Heart left ventricle (tissue), 13 donors: ENCODE data around the gene BET1L.

Source experiments
- POLR2A ChIP-seq, 2 donors: fragments of 450-650 bp; IDR thresholded peaks; one replicate each; pipeline ENCODE4 v1.6.1; 2017; ENCODE audit warnings: antibody characterized with exemption in 2 of 2, mild to moderate bottlenecking in 2 of 2, moderate library complexity in 2 of 2
- TF ChIP-seq, protein P1 (sequence below), 12 donors: fragments of 200-600 bp; sonication (generic) in 4 of 12; IDR thresholded peaks; one replicate each; pipeline versions ENCODE4 v1.5.0 to v1.8.0; 2018 to 2022; ENCODE audit warnings: antibody characterized with exemption in 12 of 12, mild to moderate bottlenecking in 5 of 12
- donor health status: ischemic (EF 13 %, LVEDD 7.1; RV severe dilation, severe dysfunction).
- donor health status: DM: no; HTN: yes; CAD: no.
- donor health status: DM: no; HTN: no; CAD: no.
- donor health status: ischemic (EF 25% LVEDD 6.9; RV normal size, moderate dysfunction).
- donor health status: ischemic (EF 25% LVEDD 5.7; RV mildly dilated, moderate dysfunction).
- donor health status: ischemic (EF 35%, LVEDD 5.7; RV mildly dilated, moderate dysfunction).
- donor health status: nonischemic (EF 11% LVEDD 7.7; RV severe dilation, severe dysfunction).
- donor health status: DM: yes; HTN: yes; CAD: no.
- donor health status: PGD.
- donor health status: ischemic (EF 29% LVEDD 5.4; RV normal size, mild dysfunction).
- donor health status: nonischemic (EF 23%, LVEDD 6.1; RV moderate dilation, normal function).

DNA sequence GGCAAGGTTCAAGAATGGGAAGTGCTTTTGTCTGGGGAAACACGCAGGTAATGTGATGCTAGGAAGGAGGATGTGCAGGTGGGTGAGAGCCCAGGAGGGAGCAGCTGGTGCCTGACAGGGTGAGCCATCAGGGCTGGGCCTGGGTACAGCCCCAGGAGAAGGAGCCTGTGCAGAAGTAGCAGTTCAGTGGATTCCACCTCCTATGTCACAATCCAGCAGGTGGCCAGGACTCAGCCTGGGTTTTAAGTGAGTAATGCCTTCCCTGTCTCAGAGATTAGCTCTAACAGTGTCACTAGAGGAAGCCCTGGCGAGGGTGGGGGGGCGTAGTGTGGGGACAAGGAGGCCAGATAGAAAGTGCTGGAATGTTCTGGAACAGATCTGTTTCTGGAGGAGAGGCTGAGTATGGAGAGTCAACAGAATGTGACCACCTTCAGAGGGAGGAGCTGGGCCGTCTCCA lies 8.4 kb upstream of the BET1L start:
- TF ChIP-seq, protein P1, sequence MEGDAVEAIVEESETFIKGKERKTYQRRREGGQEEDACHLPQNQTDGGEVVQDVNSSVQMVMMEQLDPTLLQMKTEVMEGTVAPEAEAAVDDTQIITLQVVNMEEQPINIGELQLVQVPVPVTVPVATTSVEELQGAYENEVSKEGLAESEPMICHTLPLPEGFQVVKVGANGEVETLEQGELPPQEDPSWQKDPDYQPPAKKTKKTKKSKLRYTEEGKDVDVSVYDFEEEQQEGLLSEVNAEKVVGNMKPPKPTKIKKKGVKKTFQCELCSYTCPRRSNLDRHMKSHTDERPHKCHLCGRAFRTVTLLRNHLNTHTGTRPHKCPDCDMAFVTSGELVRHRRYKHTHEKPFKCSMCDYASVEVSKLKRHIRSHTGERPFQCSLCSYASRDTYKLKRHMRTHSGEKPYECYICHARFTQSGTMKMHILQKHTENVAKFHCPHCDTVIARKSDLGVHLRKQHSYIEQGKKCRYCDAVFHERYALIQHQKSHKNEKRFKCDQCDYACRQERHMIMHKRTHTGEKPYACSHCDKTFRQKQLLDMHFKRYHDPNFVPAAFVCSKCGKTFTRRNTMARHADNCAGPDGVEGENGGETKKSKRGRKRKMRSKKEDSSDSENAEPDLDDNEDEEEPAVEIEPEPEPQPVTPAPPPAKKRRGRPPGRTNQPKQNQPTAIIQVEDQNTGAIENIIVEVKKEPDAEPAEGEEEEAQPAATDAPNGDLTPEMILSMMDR (IDR thresholded peaks at IDR 0.05) = no peak
- TF ChIP-seq POLR2A (IDR thresholded peaks at IDR 0.05) = no peak
